Measurements from ENCODE around the gene ZNF236. TPM values are rescaled to one million over a fixed set of nuclear protein-coding genes. Genes with fewer than 3 reads are reported as not detected.

Gene ZNF236
- total and polyA plus RNA-seq, 2 of the 13 experiments (the other 11 are each of a cell fraction or from before 2014, with no cell fraction given) = 3.0 to 7.2 TPM

- WGBS (ENCODE audit: low lambda C conversion rate) = 82% methylated on average over 7 of the region's 7 CpGs
- Histone ChIP-seq H3K4me2 (ENCODE audit: low read depth, low read length) (no peak overlapping the region), H3K79me2 (ENCODE audit: insufficient read depth, low read length) (no peaks in the 10 kb centered on the region), H2AFZ (ENCODE audit: low read length) (no peak overlapping the region), H3K36me3 (replicated peaks in 1 of 2; ENCODE audit: control insufficient read depth in 1 of 2, insufficient read depth in 2 of 2, low read length in 2 of 2) (no peaks in the 10 kb centered on the region), H3K9me3 (ENCODE audit: low read length) (no peaks in the 10 kb centered on the region), H3K27ac (ENCODE audit: extremely low read length, insufficient read depth, low read length) (no peak overlapping the region), H3K4me1 (ENCODE audit: insufficient read depth, low read length) (peaks cover 24% of the 10 kb centered on the region), H4K20me1 (ENCODE audit: insufficient read depth, low read length) (no peaks in the 10 kb centered on the region), H3K4me3 (replicated peaks in 1 of 3; ENCODE audit: insufficient read depth in 1 of 3, low read depth in 2 of 3, low read length in 3 of 3) (no peak overlapping the region), H3K9ac (ENCODE audit: insufficient read depth, low read depth, low read length) (no peak overlapping the region), H3K27me3 (ENCODE audit: control insufficient read depth in 1 of 2, insufficient read depth in 2 of 2, low read length in 2 of 2) (no peaks in the 10 kb centered on the region; a peak in 1 of 5 replicates)
- FAIRE-seq = no peak
- TF ChIP-seq HCFC1 (IDR thresholded peaks at IDR 0.05; ENCODE audit: low read depth, low read length) = no peak
- no peak for TF ChIP-seq ELK4 (CRISPR knock-in tag; IDR thresholded peaks at IDR 0.05; ENCODE audit: borderline replicate concordance)
- no peak for TF ChIP-seq RERE (CRISPR knock-in tag; IDR thresholded peaks at IDR 0.05; ENCODE audit: low read depth)
- no peak for TF ChIP-seq CERS6 (CRISPR knock-in tag; IDR thresholded peaks at IDR 0.05)
- no peak for TF ChIP-seq RARG (CRISPR knock-in tag; IDR thresholded peaks at IDR 0.05; ENCODE audit: low read depth)
- TF ChIP-seq MLX (CRISPR knock-in tag; IDR thresholded peaks at IDR 0.05) = no peak
- no peak for TF ChIP-seq LBX2 (CRISPR knock-in tag; IDR thresholded peaks at IDR 0.05; ENCODE audit: borderline replicate concordance)
- intact Hi-C loops (cut with micrococcal nuclease; ENCODE audit: unreplicated experiment) = no loop called here
- in situ Hi-C loops (cut with HindIII; ENCODE audit: extremely low pct_ligation_motif_present, low pct_unique_long_range_greater_than_20kb) = loop anchor here (10.0 kb wide), 2 partner anchors 209 to 659 kb away; no protein-coding TSS in a partner anchor
- DNase-seq (ENCODE audit: low spot score) = no peak
- ATAC-seq = no peak
- CTCF ChIA-PET (ENCODE audit: low intra/inter-chr PET ratio, low total read pairs) = no interaction called here
- no TSS peak for BruUV-seq (replicated peaks)
- POLR2A ChIA-PET = no interaction called here
These were observed 173.5 kb downstream of the ZNF236 start for GRCh38 chr18:76995896-76996295.
